MM.1S (cell line): ENCODE data around the gene FOXN1.

Experiments used
- CTCF ChIP-seq: fragments of 300-600 bp; sonication (generic); IDR thresholded peaks from 2 replicates; pipeline ENCODE4 v1.5.1; 2016; ENCODE audit warnings: antibody characterized with exemption, low read length, mixed read lengths
- EZH2 ChIP-seq: fragments of 300-600 bp; sonication (generic); optimal IDR thresholded peaks from 2 replicates; pipeline ENCODE3; 2017; ENCODE audit warnings: low read depth, mild to moderate bottlenecking, antibody characterized with exemption, low read length, mixed read lengths

- TF ChIP-seq CTCF: no peak
- TF ChIP-seq EZH2: no peak
Observed at GRCh38 chr17:28473542-28473941, 32.6 kb upstream of the FOXN1 start, which contains the start of gene SLC13A2.
